ENCODE measurements around the gene POLR3E.

GRCh38 chr16:22318690-22319358 is 21.6 kb downstream of the POLR3E start:
- TF ChIP-seq CTCF (IDR thresholded peaks at IDR 0.05) (peak; percentile 18 to 65 (median 52)), POLR2A (IDR thresholded peaks at IDR 0.05) (no peak)
